Effector memory CD4-positive, alpha-beta T cell (primary cell): ENCODE data around the gene MYBPC2.

Experiments
- DNase-seq, 3 donors: peaks; one replicate each; pipeline ENCODE4 v3.0.0-alpha.2; 2020
- H3K27ac ChIP-seq: 2 replicates; pipeline ENCODE4 v1.7.0; 2013; ENCODE audit warnings: mild to moderate bottlenecking, low read length, moderate library complexity; ENCODE audit not compliant: insufficient read depth, poor library complexity, severe bottlenecking
- H3K27me3 ChIP-seq: replicated peaks from 2 replicates; pipeline ENCODE4 v1.7.0; 2013; ENCODE audit warnings: mild to moderate bottlenecking, low read length; ENCODE audit not compliant: insufficient read depth, control insufficient read depth, poor library complexity, severe bottlenecking
- H3K36me3 ChIP-seq: 2 replicates; pipeline ENCODE4 v1.7.0; 2013; ENCODE audit warnings: mild to moderate bottlenecking, low read length, moderate library complexity; ENCODE audit not compliant: control insufficient read depth, insufficient read depth
- H3K4me1 ChIP-seq: 2 replicates; pipeline ENCODE4 v1.7.0; 2013; ENCODE audit warnings: low read length, mild to moderate bottlenecking; ENCODE audit not compliant: control insufficient read depth, insufficient read depth, poor library complexity, severe bottlenecking
- H3K4me3 ChIP-seq: 2 replicates; pipeline ENCODE4 v1.7.0; 2013; ENCODE audit warnings: low read length, low read depth, mild to moderate bottlenecking; ENCODE audit not compliant: insufficient read depth, poor library complexity, severe bottlenecking
- H3K9me3 ChIP-seq: 2 replicates; pipeline ENCODE4 v1.7.0; 2013; ENCODE audit warnings: mild to moderate bottlenecking, low read length, moderate library complexity; ENCODE audit not compliant: control insufficient read depth

Gene MYBPC2

GRCh38 chr19:50392759-50393158 is 39.9 kb upstream of the MYBPC2 start:
- DNase-seq: no peak

GRCh38 chr19:50393589-50393988 is 39.1 kb upstream of the MYBPC2 start:
- no peak for DNase-seq
- no peak overlapping the region for H3K4me3 ChIP-seq
- H3K9me3 ChIP-seq: no peaks in the 10 kb centered on the region
- no peaks in the 10 kb centered on the region for H3K36me3 ChIP-seq
- H3K27me3 ChIP-seq: no peaks in the 10 kb centered on the region
- no peaks in the 10 kb centered on the region for H3K4me1 ChIP-seq
- H3K27ac ChIP-seq: no peak overlapping the region

More at GRCh38 chr19:50392759-50393158, 39.9 kb upstream of the MYBPC2 start:
- Histone ChIP-seq H3K27ac (no peak overlapping the region), H3K4me3 (no peak overlapping the region), H3K9me3 (no peaks in the 10 kb centered on the region), H3K27me3 (no peaks in the 10 kb centered on the region), H3K36me3 (peaks cover under 1% of the 10 kb centered on the region), H3K4me1 (no peaks in the 10 kb centered on the region)

- H3K27me3 ChIP-seq: no peaks in the 10 kb centered on the region
- DNase-seq: no peak
- H3K36me3 ChIP-seq: no peaks in the 10 kb centered on the region
- no peak overlapping the region for H3K4me3 ChIP-seq
- no peak overlapping the region for H3K27ac ChIP-seq
- no peaks in the 10 kb centered on the region for H3K4me1 ChIP-seq
- no peaks in the 10 kb centered on the region for H3K9me3 ChIP-seq
Observed at GRCh38 chr19:50394017-50394416, 38.7 kb upstream of the MYBPC2 start.

DNA sequence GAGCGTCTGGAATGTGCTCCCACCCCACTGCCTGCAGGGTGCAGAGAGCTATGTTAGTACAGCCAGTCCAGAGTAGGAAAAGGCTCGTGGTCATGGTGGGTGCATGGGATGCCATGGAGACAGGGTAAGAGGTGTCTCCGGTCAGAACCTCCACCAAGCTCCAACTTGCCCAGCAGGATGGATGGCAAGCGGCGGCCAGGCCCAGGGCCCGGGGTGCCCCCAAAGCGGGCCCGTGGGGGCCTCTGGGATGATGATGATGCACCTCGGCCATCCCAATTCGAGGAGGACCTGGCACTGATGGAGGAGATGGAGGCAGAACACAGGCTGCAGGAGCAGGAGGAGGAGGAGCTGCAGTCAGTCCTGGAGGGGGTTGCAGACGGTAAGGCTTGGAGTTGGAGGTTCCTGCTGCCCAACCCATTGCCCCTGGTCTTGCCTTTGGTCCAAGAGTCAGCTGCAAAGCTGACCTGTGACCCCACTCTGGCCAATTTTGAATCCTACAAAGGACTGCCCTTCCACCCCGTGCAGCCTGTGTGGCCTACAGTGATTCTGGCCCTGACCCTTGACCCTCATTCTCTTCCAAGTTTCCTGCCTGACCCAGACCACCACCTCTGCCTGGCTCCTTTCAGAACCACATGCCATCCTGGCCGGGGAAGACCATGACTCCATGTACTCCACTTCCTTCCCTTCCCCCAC is 33.9 kb upstream of the MYBPC2 start:
- DNase-seq: no peak
- Histone ChIP-seq H3K27me3 (no peaks in the 10 kb centered on the region), H3K4me1 (no peaks in the 10 kb centered on the region), H3K36me3 (peaks cover 3% of the 10 kb centered on the region), H3K9me3 (no peaks in the 10 kb centered on the region), H3K27ac (no peak overlapping the region), H3K4me3 (no peak overlapping the region)

DNA sequence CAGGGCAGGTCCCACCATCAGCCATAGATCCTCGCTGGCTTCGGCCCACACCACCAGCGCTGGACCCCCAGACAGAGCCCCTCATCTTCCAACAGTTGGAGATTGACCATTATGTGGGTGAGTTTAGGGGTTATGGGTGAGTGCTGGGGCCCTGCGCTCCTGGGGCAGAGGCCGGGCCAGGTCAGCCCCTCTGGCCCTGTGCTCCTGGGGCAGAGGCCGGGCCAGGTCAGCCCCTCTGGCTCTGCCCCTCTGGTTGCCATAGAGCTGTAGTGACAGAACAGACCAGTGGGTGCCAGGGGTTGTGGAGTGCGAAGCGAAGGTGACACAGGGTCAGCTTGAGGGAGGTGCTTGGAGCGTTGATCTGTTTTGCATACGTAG is 33.3 kb upstream of the MYBPC2 start:
- Histone ChIP-seq H3K4me3 (no peak overlapping the region), H3K27ac (no peak overlapping the region), H3K9me3 (no peaks in the 10 kb centered on the region), H3K4me1 (no peaks in the 10 kb centered on the region), H3K27me3 (no peaks in the 10 kb centered on the region), H3K36me3 (peaks cover 3% of the 10 kb centered on the region)
- no peak for DNase-seq

GRCh38 chr19:50401605-50402450 is 30.9 kb upstream of the MYBPC2 start:
- no peak overlapping the region for H3K27ac ChIP-seq
- H3K4me1 ChIP-seq: no peaks in the 10 kb centered on the region
- no peaks in the 10 kb centered on the region for H3K27me3 ChIP-seq
- DNase-seq: no peak
- no peak overlapping the region for H3K4me3 ChIP-seq
- H3K9me3 ChIP-seq: no peaks in the 10 kb centered on the region
- H3K36me3 ChIP-seq: peaks cover 8% of the 10 kb centered on the region

- Histone ChIP-seq H3K36me3 (peaks cover 10% of the 10 kb centered on the region), H3K4me1 (no peaks in the 10 kb centered on the region), H3K27me3 (no peaks in the 10 kb centered on the region), H3K4me3 (no peak overlapping the region), H3K27ac (no peak overlapping the region), H3K9me3 (no peaks in the 10 kb centered on the region)
- no peak for DNase-seq
Observed at GRCh38 chr19:50402544-50403301, 30.0 kb upstream of the MYBPC2 start.

- H3K36me3 ChIP-seq: peaks cover 10% of the 10 kb centered on the region
Observed at GRCh38 chr19:50406156-50406820, 26.4 kb upstream of the MYBPC2 start.

GRCh38 chr19:50406829-50407228 is 25.9 kb upstream of the MYBPC2 start:
- no peaks in the 10 kb centered on the region for H3K4me1 ChIP-seq
- H3K27me3 ChIP-seq: no peaks in the 10 kb centered on the region
- no peak for DNase-seq
- H3K36me3 ChIP-seq: peaks cover 10% of the 10 kb centered on the region
- no peak overlapping the region for H3K4me3 ChIP-seq
- no peaks in the 10 kb centered on the region for H3K9me3 ChIP-seq
- H3K27ac ChIP-seq: no peak overlapping the region

More at GRCh38 chr19:50406156-50406820, 26.4 kb upstream of the MYBPC2 start:
- Histone ChIP-seq H3K27ac (no peak overlapping the region), H3K27me3 (no peaks in the 10 kb centered on the region), H3K9me3 (no peaks in the 10 kb centered on the region), H3K4me3 (no peak overlapping the region), H3K4me1 (no peaks in the 10 kb centered on the region)
- no peak for DNase-seq
